Ishikawa (cell line): Measurements from ENCODE around the gene ITPR1.

Experiments used
- CEBPB ChIP-seq: IDR thresholded peaks from 2 replicates; pipeline ENCODE4 v1.6.1; 2012
- CREB1 ChIP-seq: IDR thresholded peaks from 2 replicates; pipeline ENCODE4 v1.6.1; 2012; ENCODE audit warnings: low read depth
- EGR1 ChIP-seq: IDR thresholded peaks from 2 replicates; pipeline ENCODE4 v1.6.1; 2012
- EP300 ChIP-seq: IDR thresholded peaks from 2 replicates; pipeline ENCODE4 v1.6.1; 2012; ENCODE audit warnings: borderline replicate concordance
- FOXM1 ChIP-seq: IDR thresholded peaks from 2 replicates; pipeline ENCODE4 v1.6.1; 2012; ENCODE audit warnings: low read depth, borderline replicate concordance
- MAX ChIP-seq: IDR thresholded peaks from 2 replicates; pipeline ENCODE4 v1.6.1; 2012
- NFIC ChIP-seq: IDR thresholded peaks from 2 replicates; pipeline ENCODE4 v1.6.1; 2012
- RAD21 ChIP-seq: IDR thresholded peaks from 2 replicates; pipeline ENCODE4 v1.6.1; 2012; ENCODE audit warnings: low read depth
- REST ChIP-seq: IDR thresholded peaks from 2 replicates; pipeline ENCODE4 v1.6.1; 2012; ENCODE audit warnings: low read depth, mild to moderate bottlenecking
- TAF1 ChIP-seq: IDR thresholded peaks from 2 replicates; pipeline ENCODE4 v1.6.1; 2012; ENCODE audit warnings: low read depth, mild to moderate bottlenecking
- TCF12 ChIP-seq: IDR thresholded peaks from 2 replicates; pipeline ENCODE4 v1.6.1; 2012; ENCODE audit warnings: low read depth
- TEAD4 ChIP-seq: IDR thresholded peaks from 2 replicates; pipeline ENCODE4 v1.6.1; 2012
- USF1 ChIP-seq: IDR thresholded peaks from 2 replicates; pipeline ENCODE4 v1.6.1; 2012
- YY1 ChIP-seq: IDR thresholded peaks from 2 replicates; pipeline ENCODE4 v1.6.1; 2012; ENCODE audit warnings: low read depth
- ZBTB7A ChIP-seq: IDR thresholded peaks from 2 replicates; pipeline ENCODE4 v1.6.1; 2012; ENCODE audit warnings: low read depth

Gene ITPR1

GRCh38 chr3:4808637-4809036 lies 315.5 kb downstream of the ITPR1 start:
- TF ChIP-seq TAF1 = no peak
- no peak for TF ChIP-seq CEBPB
- no peak for TF ChIP-seq EP300
- TF ChIP-seq NFIC = no peak
- no peak for TF ChIP-seq TCF12
- TF ChIP-seq RAD21 = no peak
- TF ChIP-seq MAX = no peak
- no peak for TF ChIP-seq EGR1
- TF ChIP-seq REST = no peak
- no peak for TF ChIP-seq CREB1
- no peak for TF ChIP-seq TEAD4
- TF ChIP-seq YY1 = no peak
- TF ChIP-seq FOXM1 = no peak

GRCh38 chr3:4809922-4810321 lies 316.8 kb downstream of the ITPR1 start:
- TF ChIP-seq TCF12 (no peak), EP300 (no peak), REST (no peak), USF1 (no peak), NFIC (no peak), TEAD4 (no peak), CEBPB (no peak), CREB1 (no peak), RAD21 (no peak)

GRCh38 chr3:4812591-4812990 lies 319.4 kb downstream of the ITPR1 start:
- TF ChIP-seq TCF12 (no peak), RAD21 (no peak), USF1 (no peak), EGR1 (no peak), TEAD4 (no peak), ZBTB7A (no peak), CREB1 (no peak), MAX (no peak), REST (no peak), EP300 (no peak), NFIC (no peak)

- TF ChIP-seq TCF12 (no peak), TAF1 (no peak)
These were observed 320.8 kb downstream of the ITPR1 start for GRCh38 chr3:4813909-4814304.

- no peak for TF ChIP-seq RAD21
- no peak for TF ChIP-seq TAF1
- TF ChIP-seq YY1 = no peak
- no peak for TF ChIP-seq REST
- TF ChIP-seq TEAD4 = no peak
- no peak for TF ChIP-seq NFIC
- TF ChIP-seq CEBPB = no peak
These were observed 321.3 kb downstream of the ITPR1 start for GRCh38 chr3:4814305-4814903.
